Measurements from ENCODE around the gene FBP1.

Gene FBP1

DNA sequence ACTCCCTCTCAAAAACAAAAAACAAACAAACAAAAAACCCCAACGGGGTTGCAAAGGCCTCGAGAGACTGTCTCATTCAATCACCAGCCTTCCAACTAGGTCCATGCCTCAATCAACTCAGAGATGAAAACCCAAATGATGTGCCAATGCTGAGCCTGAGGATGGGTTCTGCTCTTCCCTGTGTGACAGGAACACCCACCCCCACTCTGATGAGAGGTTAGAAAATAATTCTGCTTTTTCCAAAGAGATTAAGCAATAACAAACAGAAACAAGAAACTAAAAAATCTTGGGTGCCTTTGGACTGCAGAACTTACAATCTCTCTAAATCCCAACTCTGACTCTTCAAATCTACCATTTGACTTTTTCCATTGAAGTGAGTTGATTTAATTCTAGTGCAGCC is 25.5 kb upstream of the FBP1 start:
- Histone ChIP-seq H3K27ac (no peak overlapping the region), H3K9me3 (ENCODE audit: low read depth, low read length) (no peaks in the 10 kb centered on the region), H3K4me3 (no peak overlapping the region), H3K9ac (ENCODE audit: insufficient read length) (no peak overlapping the region), H3K36me3 (ENCODE audit: insufficient read depth, low read length) (no peaks in the 10 kb centered on the region)
- TF ChIP-seq FOXP2 (optimal IDR thresholded peaks at IDR 0.05; ENCODE audit: control extremely low read depth, extremely low read length, insufficient read depth) = no peak
- no peak for DNase-seq (ENCODE audit: low read depth, low spot score)

DNA sequence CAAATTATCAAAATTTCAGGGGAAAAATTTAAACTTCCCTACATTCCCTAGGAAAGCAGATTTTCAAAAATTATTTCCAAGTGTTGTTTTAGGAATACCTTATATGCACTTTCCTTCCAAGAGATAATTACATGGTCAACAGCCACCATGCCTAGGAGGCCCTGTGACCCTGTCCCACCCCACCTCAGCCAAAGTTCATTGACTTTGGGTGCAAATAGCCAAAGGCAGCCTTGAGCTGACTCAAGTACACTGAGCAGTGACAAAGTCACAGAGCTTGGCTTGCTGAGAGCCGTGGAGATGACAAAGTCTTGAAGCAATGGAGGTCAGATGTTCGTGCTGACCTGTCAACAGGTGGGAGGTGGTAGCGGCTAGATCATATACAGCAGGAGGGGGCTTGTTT is 24.3 kb upstream of the FBP1 start:
- no peak for TF ChIP-seq POLR2AphosphoS5 (IDR thresholded peaks at IDR 0.05; ENCODE audit: borderline replicate concordance, low read depth, low read length)
- TF ChIP-seq FOXP2 (optimal IDR thresholded peaks at IDR 0.05; ENCODE audit: control extremely low read depth, extremely low read length, insufficient read depth) = no peak
- no peak for TF ChIP-seq EZH2 (IDR thresholded peaks at IDR 0.05)
- Histone ChIP-seq H3K4me3 (no peak overlapping the region), H3K27ac (no peak overlapping the region), H3K9ac (ENCODE audit: insufficient read length) (no peak overlapping the region), H3K9me3 (ENCODE audit: low read depth, low read length) (no peaks in the 10 kb centered on the region), H3K36me3 (ENCODE audit: insufficient read depth, low read length) (no peaks in the 10 kb centered on the region)
- no peak for DNase-seq (ENCODE audit: low read depth, low spot score)

DNA sequence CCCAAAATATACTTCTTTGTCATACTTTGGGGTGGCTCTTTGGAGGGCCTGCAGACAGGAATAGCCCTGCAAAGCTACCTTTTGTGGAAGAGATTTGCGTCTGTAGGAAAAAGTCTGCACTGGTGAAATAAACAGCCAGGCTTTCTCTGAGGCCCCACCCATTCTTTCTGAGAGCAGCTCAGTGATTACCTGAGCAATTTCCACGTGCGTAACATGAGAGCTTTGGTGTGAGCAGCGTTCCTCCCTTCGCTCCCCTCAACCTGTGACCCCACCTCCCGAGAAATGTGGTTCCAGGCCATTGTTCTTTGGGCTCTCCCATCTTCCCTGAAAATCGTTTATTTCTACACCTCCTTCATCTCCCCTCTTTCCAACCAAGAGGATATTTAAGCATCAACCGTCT is 23.8 kb upstream of the FBP1 start:
- no peaks in the 10 kb centered on the region for H3K36me3 ChIP-seq (ENCODE audit: insufficient read depth, low read length)
- TF ChIP-seq EZH2 (IDR thresholded peaks at IDR 0.05) = no peak
- TF ChIP-seq POLR2AphosphoS5 (IDR thresholded peaks at IDR 0.05; ENCODE audit: borderline replicate concordance, low read depth, low read length) = no peak
- no peak for TF ChIP-seq FOXP2 (optimal IDR thresholded peaks at IDR 0.05; ENCODE audit: control extremely low read depth, extremely low read length, insufficient read depth)
- no peaks in the 10 kb centered on the region for H3K9me3 ChIP-seq (ENCODE audit: low read depth, low read length)
- H3K9ac ChIP-seq (ENCODE audit: insufficient read length) = no peak overlapping the region
- H3K27ac ChIP-seq = no peak overlapping the region
- H3K4me3 ChIP-seq = no peak overlapping the region
- no peak for DNase-seq (ENCODE audit: low read depth, low spot score)

DNA sequence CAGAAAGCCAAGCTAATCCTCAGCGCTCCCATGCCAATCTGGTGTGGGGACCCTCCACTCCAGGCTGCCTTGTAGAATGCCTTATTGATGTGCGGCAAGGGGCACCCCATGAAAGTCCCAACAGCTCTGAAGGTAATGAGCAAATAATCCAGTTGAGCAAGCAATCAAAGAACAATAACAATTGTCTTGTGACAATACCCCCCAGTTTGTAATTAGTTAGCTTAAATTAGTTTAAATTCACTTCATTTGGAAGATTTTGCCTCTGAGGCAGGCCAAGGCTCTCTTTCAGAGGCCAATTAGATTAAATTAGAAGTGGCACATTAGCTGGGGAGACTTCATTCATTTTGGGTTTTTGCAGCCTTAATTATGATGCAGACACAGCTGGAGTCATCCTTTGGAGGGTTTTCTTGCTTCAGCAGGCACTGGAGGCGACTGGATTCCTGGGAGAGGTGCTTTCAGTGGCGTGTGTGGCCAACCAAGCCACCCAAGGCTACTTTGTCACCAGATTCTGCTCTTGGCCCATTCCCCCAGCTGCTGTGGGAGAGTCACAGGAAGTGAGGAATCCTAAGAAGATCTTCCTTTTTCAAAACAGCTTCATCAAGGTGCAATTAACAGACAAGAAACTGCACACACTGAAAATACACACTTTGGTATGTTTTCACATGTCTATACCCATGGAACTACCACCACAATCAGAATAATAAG is 17.9 kb upstream of the FBP1 start:
- no peak for DNase-seq (ENCODE audit: low read depth, low spot score)
- Histone ChIP-seq H3K9ac (ENCODE audit: insufficient read length) (no peak overlapping the region), H3K4me3 (no peak overlapping the region), H3K36me3 (ENCODE audit: insufficient read depth, low read length) (no peaks in the 10 kb centered on the region), H3K9me3 (ENCODE audit: low read depth, low read length) (no peaks in the 10 kb centered on the region), H3K27ac (no peak overlapping the region)
- TF ChIP-seq FOXP2 (optimal IDR thresholded peaks at IDR 0.05; ENCODE audit: control extremely low read depth, extremely low read length, insufficient read depth) (no peak), POLR2AphosphoS5 (IDR thresholded peaks at IDR 0.05; ENCODE audit: borderline replicate concordance, low read depth, low read length) (no peak), EZH2 (IDR thresholded peaks at IDR 0.05) (no peak)

DNA sequence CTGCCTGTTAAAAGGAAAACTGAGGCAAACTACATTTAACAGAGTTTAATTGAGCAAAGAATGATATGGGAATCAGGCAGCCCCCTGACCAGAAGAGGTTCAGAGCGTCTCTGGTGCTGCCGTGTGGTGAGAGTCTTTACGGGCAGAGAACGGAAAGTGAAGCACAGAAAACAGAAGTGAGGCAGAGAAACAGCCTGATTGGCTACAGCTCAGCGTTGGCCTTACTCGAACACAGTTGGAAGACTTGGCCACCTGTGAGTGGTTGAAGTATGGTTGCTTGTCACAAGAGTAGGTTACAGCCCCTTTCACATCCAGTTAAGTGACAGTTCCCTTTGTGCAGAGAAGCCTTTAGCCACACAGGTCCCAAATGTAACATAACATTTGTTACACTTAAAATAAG is 16.9 kb upstream of the FBP1 start:
- Histone ChIP-seq H3K27ac (no peak overlapping the region), H3K9ac (ENCODE audit: insufficient read length) (no peak overlapping the region), H3K4me3 (no peak overlapping the region), H3K36me3 (ENCODE audit: insufficient read depth, low read length) (no peaks in the 10 kb centered on the region), H3K9me3 (ENCODE audit: low read depth, low read length) (no peaks in the 10 kb centered on the region)
- no peak for TF ChIP-seq EZH2 (IDR thresholded peaks at IDR 0.05)
- no peak for TF ChIP-seq POLR2AphosphoS5 (IDR thresholded peaks at IDR 0.05; ENCODE audit: borderline replicate concordance, low read depth, low read length)
- no peak for TF ChIP-seq FOXP2 (optimal IDR thresholded peaks at IDR 0.05; ENCODE audit: control extremely low read depth, extremely low read length, insufficient read depth)
- no peak for DNase-seq (ENCODE audit: low read depth, low spot score)

DNA sequence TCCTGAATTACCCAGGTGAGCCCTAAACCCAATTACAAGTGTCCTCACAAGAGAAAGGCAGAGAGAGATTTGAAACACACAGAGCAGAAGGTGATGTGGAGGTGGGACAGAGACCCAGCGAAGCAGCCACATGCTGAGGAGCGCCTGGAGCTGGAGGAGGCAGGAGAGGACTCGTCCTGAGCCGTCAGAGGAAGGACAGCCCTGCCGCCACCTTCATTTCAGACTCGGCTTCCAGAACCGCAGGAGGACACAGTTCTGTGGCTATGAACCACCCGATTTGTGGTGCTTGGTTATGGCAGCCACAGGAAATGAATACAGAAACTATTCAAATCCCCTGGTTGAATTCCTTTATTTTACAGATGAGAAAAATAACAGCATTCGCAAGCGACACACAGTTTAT is 16.4 kb upstream of the FBP1 start:
- Histone ChIP-seq H3K4me3 (no peak overlapping the region), H3K9ac (ENCODE audit: insufficient read length) (no peak overlapping the region), H3K27ac (no peak overlapping the region), H3K36me3 (ENCODE audit: insufficient read depth, low read length) (no peaks in the 10 kb centered on the region), H3K9me3 (ENCODE audit: low read depth, low read length) (no peaks in the 10 kb centered on the region)
- TF ChIP-seq POLR2AphosphoS5 (IDR thresholded peaks at IDR 0.05; ENCODE audit: borderline replicate concordance, low read depth, low read length) = no peak
- TF ChIP-seq FOXP2 (optimal IDR thresholded peaks at IDR 0.05; ENCODE audit: control extremely low read depth, extremely low read length, insufficient read depth) = no peak
- TF ChIP-seq EZH2 (IDR thresholded peaks at IDR 0.05) = no peak
- no peak for DNase-seq (ENCODE audit: low read depth, low spot score)

DNA sequence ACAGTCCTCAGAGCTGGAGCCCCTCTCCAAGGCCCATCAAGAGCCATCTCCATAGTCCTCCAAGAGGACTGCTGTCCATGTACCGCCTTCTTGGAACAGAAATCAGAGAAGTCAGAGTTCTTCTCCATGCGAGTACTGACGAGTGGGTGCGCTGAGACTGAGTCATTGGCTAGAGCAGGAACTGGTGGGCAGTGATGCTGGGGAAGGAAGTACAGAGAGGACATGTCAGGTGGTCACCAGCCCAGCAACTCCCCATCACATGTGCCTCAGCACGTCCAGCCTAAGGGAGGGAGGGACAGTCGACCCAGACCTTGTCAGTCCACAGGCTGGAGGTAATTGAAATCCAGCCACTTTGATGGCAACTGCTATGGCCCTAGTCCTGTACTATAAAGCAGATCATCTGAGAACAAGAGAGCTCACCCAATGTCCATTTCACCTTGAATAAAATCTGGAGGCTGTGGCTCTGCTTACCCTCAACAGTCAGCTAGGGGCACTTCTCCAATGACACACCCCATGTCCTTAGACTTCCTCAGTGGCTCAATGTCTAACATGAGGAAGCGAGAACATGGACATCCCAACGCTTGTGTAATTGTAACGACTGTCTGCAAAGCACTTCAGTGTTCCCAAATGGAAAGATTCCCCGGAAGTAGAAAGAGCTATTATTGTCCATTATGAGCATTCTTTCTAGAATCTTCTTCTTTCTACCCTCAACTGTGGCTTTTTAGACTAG is 15.0 kb upstream of the FBP1 start:
- no peak overlapping the region for H3K4me3 ChIP-seq
- no peaks in the 10 kb centered on the region for H3K9me3 ChIP-seq (ENCODE audit: low read depth, low read length)
- H3K9ac ChIP-seq (ENCODE audit: insufficient read length) = no peak overlapping the region
- H3K36me3 ChIP-seq (ENCODE audit: insufficient read depth, low read length) = no peaks in the 10 kb centered on the region
- no peak overlapping the region for H3K27ac ChIP-seq
- no peak for TF ChIP-seq FOXP2 (optimal IDR thresholded peaks at IDR 0.05; ENCODE audit: control extremely low read depth, extremely low read length, insufficient read depth)
- no peak for TF ChIP-seq POLR2AphosphoS5 (IDR thresholded peaks at IDR 0.05; ENCODE audit: borderline replicate concordance, low read depth, low read length)
- TF ChIP-seq EZH2 (IDR thresholded peaks at IDR 0.05) = no peak
- DNase-seq (ENCODE audit: low read depth, low spot score) = no peak

DNA sequence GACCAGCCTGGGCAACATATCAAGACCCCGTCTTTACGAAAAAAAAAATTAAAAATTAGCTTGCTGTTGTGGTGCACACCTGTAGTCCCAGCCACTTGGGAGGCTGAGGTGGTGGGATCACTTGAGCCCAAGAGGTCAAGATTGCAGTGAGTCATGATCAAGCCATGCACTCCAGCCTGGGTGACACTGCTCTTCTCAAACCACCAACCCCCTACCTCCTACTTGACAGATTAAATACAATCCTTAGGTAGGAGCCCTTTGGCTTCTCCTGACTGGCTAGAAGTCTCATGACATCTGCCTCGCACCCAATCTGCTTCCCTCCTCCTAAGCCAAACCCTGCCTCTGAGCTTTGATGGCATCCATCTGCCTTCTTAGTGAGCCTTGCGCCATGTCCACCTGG is 11.6 kb upstream of the FBP1 start:
- DNase-seq (ENCODE audit: low read depth, low spot score) = no peak

More for the DNA sequence above, 11.6 kb upstream of the FBP1 start:
- H3K9me3 ChIP-seq (ENCODE audit: low read depth, low read length) = no peaks in the 10 kb centered on the region
- H3K4me3 ChIP-seq = no peak overlapping the region
- no peak overlapping the region for H3K27ac ChIP-seq
- TF ChIP-seq FOXP2 (optimal IDR thresholded peaks at IDR 0.05; ENCODE audit: control extremely low read depth, extremely low read length, insufficient read depth) = no peak
- TF ChIP-seq EZH2 (IDR thresholded peaks at IDR 0.05) = no peak
- TF ChIP-seq POLR2AphosphoS5 (IDR thresholded peaks at IDR 0.05; ENCODE audit: borderline replicate concordance, low read depth, low read length) = no peak
- no peaks in the 10 kb centered on the region for H3K36me3 ChIP-seq (ENCODE audit: insufficient read depth, low read length)
- no peak overlapping the region for H3K9ac ChIP-seq (ENCODE audit: insufficient read length)

Measured in SK-N-MC (cell line).